IMR-90 (cell line): ENCODE results near the gene CEL. TPM values are rescaled to one million over a fixed set of nuclear protein-coding genes. Genes with fewer than 3 reads are reported as not detected.
"Not testable (repeated sequence)": the region's sequence is repeated elsewhere in the genome, so short reads cannot be mapped to it uniquely, and the experiment has no call there.

ENCODE experiments used
- ATAC-seq: fragments of 200-7000 bp; cut with Tn5 transposase; 2 replicates; pipeline ENCODE4 v1.9.1; 2020; ENCODE audit warnings: low read depth, mild to moderate bottlenecking, moderate library complexity
- BruUV-seq: library from RNA; stranded (reverse); fragments of 400-500 nt; replicated peaks from 2 replicates; lab custom pipeline; 2021; lab: Mats Ljungman, UMichigan
- CTCF ChIA-PET: fragments of 300-600 bp; formaldehyde crosslinking; extraction: SDS; loops from one replicate; lab custom pipeline; 2021; ENCODE audit warnings: antibody characterized with exemption; lab: Yijun Ruan, JAX
- POLR2A ChIA-PET: fragments of 300-600 bp; sonication (Branson Sonifier 250); formaldehyde crosslinking; loops from one replicate; lab custom pipeline; 2022; ENCODE audit warnings: antibody characterized with exemption; ENCODE audit not compliant: unreplicated experiment; lab: Charles Lee
- DNase-seq: peaks from one replicate; pipeline ENCODE4 v3.0.0; 2013
- H2AFZ ChIP-seq: replicated peaks from 2 replicates; pipeline ENCODE3; 2013; ENCODE audit warnings: low read length, mild to moderate bottlenecking; ENCODE audit not compliant: poor library complexity
- H2AK5ac ChIP-seq: 2 replicates; pipeline ENCODE4 v1.6.1; 2013; ENCODE audit warnings: low read depth, low read length, inconsistent platforms
- H2AK9ac ChIP-seq: replicated peaks from 2 replicates; pipeline ENCODE3; 2013; ENCODE audit warnings: mild to moderate bottlenecking, low read depth, low read length, moderate library complexity; ENCODE audit not compliant: poor library complexity
- H2BK120ac ChIP-seq: 2 replicates; pipeline ENCODE4 v1.6.1; 2013; ENCODE audit warnings: low read depth, low read length, inconsistent platforms
- H2BK15ac ChIP-seq: 3 replicates; pipeline ENCODE4 v1.6.1; 2013; ENCODE audit warnings: low read depth, low read length, inconsistent platforms
- H2BK20ac ChIP-seq: 2 replicates; pipeline ENCODE4 v1.6.1; 2013; ENCODE audit warnings: low read depth, mild to moderate bottlenecking, inconsistent platforms, low read length, moderate library complexity
- H2BK5ac ChIP-seq: 2 replicates; pipeline ENCODE4 v1.6.1; 2013; ENCODE audit warnings: mild to moderate bottlenecking, low read depth, low read length, inconsistent platforms; ENCODE audit not compliant: poor library complexity, severe bottlenecking
- H3K14ac ChIP-seq: replicated peaks from 2 replicates; pipeline ENCODE4 v1.6.1; 2013; ENCODE audit warnings: low read depth, low read length, inconsistent platforms
- H3K18ac ChIP-seq: 2 replicates; pipeline ENCODE4 v1.6.1; 2013; ENCODE audit warnings: low read depth, low read length, control low read depth
- H3K23ac ChIP-seq: 2 replicates; pipeline ENCODE4 v1.6.1; 2013; ENCODE audit warnings: low read depth, low read length, inconsistent platforms
- H3K27ac ChIP-seq: 2 replicates; pipeline ENCODE4 v1.5.1; 2013; ENCODE audit warnings: mild to moderate bottlenecking, control low read depth, low read length; ENCODE audit not compliant: insufficient read depth
- H3K27me3 ChIP-seq: 2 replicates; pipeline ENCODE4 v1.6.1; 2013; ENCODE audit warnings: low read length; ENCODE audit not compliant: control insufficient read depth, insufficient read depth
- H3K36me3 ChIP-seq: 2 replicates; pipeline ENCODE4 v1.6.1; 2013; ENCODE audit warnings: low read length, mixed read lengths; ENCODE audit not compliant: control insufficient read depth, insufficient read depth
- H3K4ac ChIP-seq: 2 replicates; pipeline ENCODE4 v1.6.1; 2013; ENCODE audit warnings: low read depth, low read length, inconsistent platforms
- H3K4me1 ChIP-seq: 2 replicates; pipeline ENCODE4 v1.6.1; 2013; ENCODE audit warnings: low read length, mixed read lengths; ENCODE audit not compliant: control insufficient read depth, insufficient read depth
- H3K4me2 ChIP-seq: 2 replicates; pipeline ENCODE4 v1.6.1; 2013; ENCODE audit warnings: low read depth, mild to moderate bottlenecking, control low read depth, low read length, moderate library complexity
- H3K4me3 ChIP-seq: 2 replicates; pipeline ENCODE4 v1.5.1; 2013; ENCODE audit warnings: low read depth, mild to moderate bottlenecking, control low read depth, low read length, moderate library complexity; ENCODE audit not compliant: insufficient read depth
- H3K56ac ChIP-seq: 2 replicates; pipeline ENCODE4 v1.6.1; 2013; ENCODE audit warnings: low read length, inconsistent platforms; ENCODE audit not compliant: insufficient read depth; ENCODE audit errors: extremely low read depth
- H3K79me1 ChIP-seq, 2 experiments: 2 replicates each; pipeline ENCODE4 v1.6.1; 2013; ENCODE audit warnings: low read length in 2 of 2, inconsistent platforms in 1 of 2, low read depth in 1 of 2
- H3K9ac ChIP-seq: 2 replicates; pipeline ENCODE4 v1.6.1; 2013; ENCODE audit warnings: low read depth, low read length, control low read depth
- H3K9me1 ChIP-seq: 2 replicates; pipeline ENCODE4 v1.6.1; 2013; ENCODE audit warnings: low read length, inconsistent platforms; ENCODE audit not compliant: insufficient read depth
- H3K9me3 ChIP-seq: 2 replicates; pipeline ENCODE4 v1.6.1; 2013; ENCODE audit warnings: low read length; ENCODE audit not compliant: control insufficient read depth, insufficient read depth
- H4K20me1 ChIP-seq: 2 replicates; pipeline ENCODE4 v1.6.1; 2013; ENCODE audit warnings: low read length, inconsistent platforms; ENCODE audit not compliant: insufficient read depth
- H4K5ac ChIP-seq: 2 replicates; pipeline ENCODE4 v1.6.1; 2013; ENCODE audit warnings: mild to moderate bottlenecking, low read depth, low read length, control low read depth
- H4K8ac ChIP-seq, 2 experiments: 2 replicates each; pipeline ENCODE4 v1.6.1; 2013; ENCODE audit warnings: low read depth in 2 of 2, low read length in 2 of 2, control low read depth in 1 of 2, inconsistent platforms in 1 of 2
- H4K91ac ChIP-seq: 2 replicates; pipeline ENCODE4 v1.6.1; 2013; ENCODE audit warnings: low read depth, low read length, inconsistent platforms; ENCODE audit not compliant: insufficient read depth
- MAZ ChIP-seq: IDR thresholded peaks from 2 replicates; pipeline ENCODE4 v1.6.1; 2012; ENCODE audit warnings: low read depth, mild to moderate bottlenecking, low read length, improper control_type of control experiment, moderate library complexity, borderline replicate concordance
- POLR2A ChIP-seq: IDR thresholded peaks from 2 replicates; pipeline ENCODE4 v1.6.1; 2012; ENCODE audit warnings: mild to moderate bottlenecking, low read depth, low read length
- WGBS, 2 experiments: methylation state at CpG; one replicate each; pipeline versions ENCODE4 v1.1.5 to v1.1.7; 2013; ENCODE audit warnings: missing lambda C conversion rate in 2 of 2; ENCODE audit not compliant: insufficient read length in 1 of 2; ENCODE audit errors: extremely low coverage in 2 of 2; 5-methylcytosine and 5-hydroxymethylcytosine counted together
- dilution Hi-C: fragments of 300-500 bp; cut with HindIII; formaldehyde crosslinking; loops from one replicate; pipeline ENCODE4 v1.14.3; 2018; ENCODE audit warnings: low sequenced_read_pairs; ENCODE audit not compliant: unreplicated experiment
- in situ Hi-C: fragments of 300-500 bp; cut with MboI; formaldehyde crosslinking; loops from 3 replicates; pipeline ENCODE4 v1.14.3; 2019; ENCODE audit warnings: low sequenced_read_pairs, inconsistent platforms, mixed read lengths
- intact Hi-C: fragments of 100-400 bp; cut with micrococcal nuclease; formaldehyde crosslinking; loops from 2 replicates; pipeline ENCODE4 v1.10.0; 2022
- polyA plus RNA-seq, 3 experiments: library from polyadenylated mRNA; depleted of rRNA; stranded (reverse); fragments of >200 nt; gene quantifications; 2 replicates each; pipeline ENCODE4 v1.2.3, GENCODE V29; 2012; ENCODE audit warnings: low replicate concordance in 1 of 3
- total RNA-seq: library from RNA; depleted of rRNA; stranded (reverse); fragments of >200 nt; gene quantifications from 2 replicates; pipeline ENCODE4 v1.2.3, GENCODE V29; 2012

Gene CEL
- total and polyA plus RNA-seq, 2 of the 4 experiments (the other 2 are of a cell fraction): under 0.01 to 0.75 TPM

GRCh38 chr9:133080161-133080560 lies 18.4 kb downstream of the CEL start:
- Histone ChIP-seq H3K4me3 (no peak overlapping the region), H4K20me1 (0 out of 2 replicates have a peak, but pooled peaks cover 3% of the 10 kb centered on the region), H3K9ac (no peak overlapping the region), H3K9me3 (no peaks in the 10 kb centered on the region), H3K9me1 (no peaks in the 10 kb centered on the region), H2BK20ac (no peak overlapping the region), H2BK120ac (no peak overlapping the region), H2BK5ac (no peak overlapping the region), H3K56ac (no peak overlapping the region), H3K23ac (no peak overlapping the region), H2AK5ac (no peak overlapping the region), H2AK9ac (no peak overlapping the region), H4K8ac (no peak overlapping the region), H3K18ac (no peak overlapping the region), H3K36me3 (no peaks in the 10 kb centered on the region), H3K4ac (no peak overlapping the region), H3K14ac (no peak overlapping the region), H4K5ac (no peak overlapping the region), H3K4me2 (no peak overlapping the region), H2BK15ac (no peak overlapping the region), H3K4me1 (peaks cover 7% of the 10 kb centered on the region), H2AFZ (no peak overlapping the region), H3K27me3 (peaks cover 28% of the 10 kb centered on the region), H3K79me1 (no peaks in the 10 kb centered on the region), H3K27ac (no peak overlapping the region), H4K91ac (no peak overlapping the region)
- dilution Hi-C loops (no loop called here), intact Hi-C loops (no loop called here), in situ Hi-C loops (no loop called here)
- CTCF ChIA-PET: no interaction called here
- TF ChIP-seq POLR2A (no peak), MAZ (no peak)
- no peak for DNase-seq
- no TSS peak for BruUV-seq
- POLR2A ChIA-PET: no interaction called here
- no peak for ATAC-seq
- WGBS, 2 experiments: no CpG with 5 or more reads among the region's 7 CpGs

DNA sequence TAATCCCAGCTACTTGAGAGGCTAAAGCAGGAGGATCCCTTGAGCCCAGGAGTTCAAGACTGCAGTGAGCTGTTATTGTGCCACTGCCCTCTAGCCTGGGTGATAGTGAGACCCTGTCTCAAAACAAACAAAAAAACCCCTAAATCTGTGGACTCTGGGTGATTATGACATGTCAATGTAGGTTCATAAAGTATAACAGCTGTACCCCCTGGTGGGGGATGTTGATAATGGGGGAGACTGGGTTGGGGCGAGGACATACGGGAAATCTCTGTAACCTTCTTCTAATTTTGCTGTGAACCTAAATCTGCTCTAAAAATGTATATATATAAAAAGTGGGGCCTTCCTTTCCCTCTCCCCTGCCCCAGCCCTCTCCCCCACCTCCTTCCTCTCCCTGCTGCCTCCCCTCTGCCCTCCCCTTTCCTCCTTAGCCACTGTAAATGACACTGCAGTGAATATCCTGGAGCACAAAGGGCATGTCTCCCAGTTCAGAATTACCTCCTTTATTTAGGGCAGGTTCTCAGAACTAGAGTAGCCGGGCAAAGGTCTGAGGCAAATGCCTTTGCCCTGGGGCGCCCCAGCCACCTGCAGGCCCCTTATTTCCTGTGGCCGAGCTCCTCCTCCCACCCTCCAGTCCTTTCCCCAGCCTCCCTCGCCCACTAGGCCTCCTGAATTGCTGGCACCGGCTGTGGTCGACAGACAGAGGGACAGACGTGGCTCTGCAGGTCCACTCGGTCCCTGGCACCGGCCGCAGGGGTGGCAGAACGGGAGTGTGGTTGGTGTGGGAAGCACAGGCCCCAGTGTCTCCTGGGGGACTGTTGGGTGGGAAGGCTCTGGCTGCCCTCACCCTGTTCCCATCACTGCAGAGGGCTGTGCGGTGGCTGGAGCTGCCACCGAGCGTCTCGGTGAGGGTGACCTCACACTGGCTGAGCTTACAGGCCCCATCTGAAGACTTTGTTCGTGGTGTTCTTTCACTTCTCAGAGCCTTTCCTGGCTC lies 19.3 kb downstream of the CEL start:
- H2BK120ac ChIP-seq, H2BK5ac ChIP-seq, CTCF ChIA-PET, DNase-seq, H3K4me1 ChIP-seq, H3K36me3 ChIP-seq, H3K9me3 ChIP-seq, H4K91ac ChIP-seq, H3K23ac ChIP-seq, H4K5ac ChIP-seq, BruUV-seq, H4K8ac ChIP-seq, H3K4ac ChIP-seq, H3K9ac ChIP-seq, H4K20me1 ChIP-seq, H3K14ac ChIP-seq, ATAC-seq, H2AK9ac ChIP-seq, H3K18ac ChIP-seq, H3K9me1 ChIP-seq, H3K79me1 ChIP-seq, dilution Hi-C loops, POLR2A ChIA-PET, H3K4me3 ChIP-seq, H2AK5ac ChIP-seq, H2BK20ac ChIP-seq, in situ Hi-C loops, H2AFZ ChIP-seq, H3K27ac ChIP-seq, H2BK15ac ChIP-seq, H3K56ac ChIP-seq, intact Hi-C loops, H3K4me2 ChIP-seq: not testable (repeated sequence)
- WGBS, 2 experiments: 100% methylated on average over 1 of the region's 18 CpGs; no CpG with 5 or more reads in 1 of the 2 experiments
- peaks cover 28% of the 10 kb centered on the region for H3K27me3 ChIP-seq
